KOPT-K1 (cell line): Measurements from ENCODE around the gene YY1.
"Not testable (repeated sequence)": the region's sequence is repeated elsewhere in the genome, so short reads cannot be mapped to it uniquely, and the experiment has no call there.

Experiments
- H3K27ac ChIP-seq: fragments of 200-600 bp; sonication (generic); 2 replicates; pipeline ENCODE4 v1.5.1; 2016; ENCODE audit warnings: antibody characterized with exemption, mild to moderate bottlenecking, low read depth, low read length; ENCODE audit not compliant: poor library complexity, severe bottlenecking
- H3K36me3 ChIP-seq: fragments of 200-600 bp; sonication (generic); 2 replicates; pipeline ENCODE4 v1.5.1; 2017; ENCODE audit warnings: antibody characterized with exemption, mild to moderate bottlenecking, low read length, moderate library complexity; ENCODE audit not compliant: insufficient read depth
- H3K9me3 ChIP-seq: fragments of 200-600 bp; sonication (generic); 2 replicates; pipeline ENCODE4 v1.5.1; 2017; ENCODE audit warnings: antibody characterized with exemption, low read length, mild to moderate bottlenecking; ENCODE audit not compliant: insufficient read depth, poor library complexity, severe bottlenecking

Gene YY1

DNA sequence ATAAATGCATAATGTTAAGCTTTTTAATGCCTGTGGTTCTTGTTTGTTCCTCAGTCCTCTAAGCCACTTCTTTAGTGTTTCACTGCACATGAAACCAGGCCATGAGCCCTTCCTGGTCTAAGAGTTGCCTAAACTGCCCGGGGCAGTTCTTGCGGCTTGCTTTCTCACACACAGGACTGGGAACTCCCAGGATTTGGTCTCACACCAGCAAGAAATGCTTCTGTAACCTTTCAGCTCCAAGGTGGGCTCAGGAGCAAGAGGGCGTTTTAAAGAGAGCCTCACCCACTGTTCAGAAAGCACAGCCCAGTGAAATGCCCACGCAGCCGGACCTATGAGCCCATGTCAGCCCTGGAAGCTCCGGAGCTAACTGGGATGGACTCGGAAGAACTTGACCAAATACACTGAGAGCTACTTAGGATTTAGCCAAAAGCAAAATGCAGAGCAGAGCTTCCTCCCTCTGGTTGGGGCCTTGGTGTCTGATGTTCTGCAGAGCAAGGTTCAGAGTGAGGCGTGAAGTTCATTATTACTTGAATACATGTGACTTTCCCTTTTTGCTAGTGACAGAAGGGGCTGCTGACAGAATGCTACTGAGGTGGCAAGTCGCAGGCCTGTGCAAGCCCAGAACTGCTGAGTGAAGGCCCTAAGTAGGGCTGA, 43.9 kb downstream of the YY1 start:
- Histone ChIP-seq H3K27ac (no peak overlapping the region), H3K36me3 (peaks cover 54% of the 10 kb centered on the region), H3K9me3 (no peaks in the 10 kb centered on the region)

DNA sequence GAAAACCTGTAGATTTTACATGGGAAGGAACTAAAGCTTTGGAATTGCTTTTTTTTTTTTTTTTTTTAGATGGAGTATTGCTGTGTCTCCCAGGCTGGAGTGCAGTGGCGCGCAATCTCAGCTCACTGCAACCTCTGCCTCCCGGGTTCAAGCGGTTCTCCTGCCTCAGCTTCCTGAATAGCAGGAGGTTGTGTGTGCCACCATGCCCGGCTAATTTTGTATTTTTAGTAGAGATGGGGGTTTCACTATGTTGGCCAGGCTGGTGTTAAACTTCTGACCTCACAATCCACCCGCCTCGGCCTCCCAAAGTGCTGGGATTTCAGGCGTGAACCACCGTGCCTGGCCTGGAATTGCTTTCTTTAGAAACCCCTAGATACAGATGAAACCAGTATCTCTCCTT, 44.5 kb downstream of the YY1 start:
- not testable (repeated sequence) for H3K27ac ChIP-seq

DNA sequence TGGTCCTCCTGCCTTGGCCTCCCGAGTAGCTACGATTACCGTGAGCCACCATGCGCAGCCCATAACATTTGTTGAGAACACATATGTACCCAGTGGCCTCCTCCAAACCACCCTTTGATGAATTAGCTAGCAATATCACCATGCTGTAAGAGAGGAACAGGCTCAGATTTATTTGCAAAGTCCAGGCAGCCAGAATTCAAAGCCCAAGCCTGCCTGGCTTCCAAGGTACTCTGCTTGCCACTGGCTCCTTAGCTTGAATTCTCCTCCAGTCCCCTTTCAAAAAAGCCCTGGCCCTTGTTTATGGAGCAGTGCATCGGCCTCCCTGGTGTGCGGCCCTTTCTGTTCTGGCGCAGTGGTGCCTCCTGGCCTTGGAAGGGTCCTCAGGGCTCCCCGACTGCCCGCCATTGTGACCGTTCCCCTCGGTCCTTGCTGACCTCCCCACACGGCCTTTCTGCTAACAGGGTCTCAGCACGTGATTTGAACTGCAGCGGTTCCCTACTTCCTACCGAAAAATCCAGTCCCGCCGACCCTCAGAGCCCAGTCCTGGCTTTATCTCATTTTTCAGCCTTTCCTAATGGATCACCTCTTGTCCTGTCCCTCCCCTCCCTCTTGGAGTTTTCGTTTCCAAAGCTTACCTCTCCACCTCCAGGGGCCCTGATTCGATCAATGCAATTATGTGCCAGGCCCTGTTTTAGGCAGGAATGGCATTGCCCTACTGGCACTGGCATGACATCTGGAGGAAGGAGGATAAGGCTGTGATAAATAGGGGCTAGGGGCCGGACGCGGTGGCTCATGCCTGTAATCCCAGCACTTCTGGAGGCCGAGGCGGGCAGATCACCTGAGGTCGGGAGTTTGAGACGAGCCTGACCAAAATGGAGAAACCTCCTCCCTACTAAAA, 45.3 kb downstream of the YY1 start:
- no peaks in the 10 kb centered on the region for H3K9me3 ChIP-seq
- H3K27ac ChIP-seq: no peak overlapping the region
- peaks cover 48% of the 10 kb centered on the region for H3K36me3 ChIP-seq

More for the DNA sequence above, 44.5 kb downstream of the YY1 start:
- H3K9me3 ChIP-seq: not testable (repeated sequence)
- H3K36me3 ChIP-seq: peaks cover 49% of the 10 kb centered on the region

DNA sequence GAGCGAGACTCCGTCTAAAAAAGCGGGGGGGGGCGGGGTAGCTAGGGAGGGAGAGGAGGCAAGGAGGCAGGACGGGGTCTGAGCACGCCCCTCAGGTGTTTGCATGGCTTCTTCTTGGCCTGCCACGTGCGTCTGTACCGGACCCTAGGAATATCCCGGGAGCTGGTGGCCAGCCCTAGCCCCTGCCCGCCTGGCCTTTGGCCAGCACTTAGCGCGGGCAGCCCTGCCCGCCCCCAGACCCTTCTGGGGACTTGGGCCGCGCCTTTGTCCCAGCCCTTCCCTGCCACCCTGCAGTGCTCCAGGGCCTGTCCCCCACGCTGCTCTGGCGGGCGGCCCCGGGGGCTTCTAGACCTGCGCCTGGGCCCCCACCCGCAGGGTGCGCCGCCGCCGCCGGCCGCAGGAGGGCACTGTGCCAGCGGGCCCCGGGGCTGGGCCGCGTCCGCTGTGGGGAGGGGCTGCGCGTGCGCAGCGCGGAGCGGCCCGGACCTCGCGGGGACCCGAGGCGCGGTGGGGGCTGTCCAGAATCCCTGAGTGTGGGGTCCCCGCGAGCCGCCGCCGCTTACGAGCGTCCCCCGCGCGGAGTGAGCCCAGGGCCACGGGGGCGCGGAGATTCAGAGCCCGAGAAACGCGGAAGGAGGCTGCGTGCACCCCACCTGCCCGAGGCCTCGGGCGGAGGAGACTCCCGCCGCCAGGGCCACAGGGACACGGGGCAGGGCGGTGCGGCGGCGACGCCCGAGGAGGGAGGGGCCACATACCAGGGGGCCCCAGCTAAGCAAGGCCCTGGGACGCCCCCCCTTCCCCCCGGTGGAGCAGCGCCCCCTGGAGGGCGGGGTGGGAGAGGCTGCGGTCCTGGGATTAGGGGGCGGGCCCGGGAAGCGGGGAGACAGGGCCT, 46.3 kb downstream of the YY1 start:
- Histone ChIP-seq H3K36me3 (peaks cover 46% of the 10 kb centered on the region), H3K27ac (peak overlapping the region; percentile 75)

DNA sequence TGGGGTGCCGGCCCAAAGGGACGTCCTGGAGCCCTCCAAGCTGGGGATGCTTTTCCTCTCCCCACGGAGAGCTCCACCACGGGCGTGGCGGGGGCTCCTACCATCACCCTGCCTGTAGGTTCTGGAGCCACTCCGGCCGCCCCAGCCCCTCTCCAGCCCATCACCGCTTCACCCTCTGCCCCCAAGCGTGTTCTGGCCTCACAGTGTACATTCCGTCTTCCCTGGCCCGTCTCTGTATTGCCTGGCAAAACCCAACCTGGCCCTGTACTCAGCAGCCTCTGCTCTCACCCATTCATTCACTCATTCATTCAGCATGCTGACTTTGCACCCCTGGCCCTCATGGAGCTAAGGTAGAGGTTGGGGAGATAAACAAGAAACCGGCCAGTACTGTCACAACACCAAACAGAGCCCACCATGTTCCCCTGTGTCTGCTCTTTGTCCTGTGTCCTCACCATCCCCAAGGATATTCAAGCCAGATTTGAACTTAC, 47.0 kb downstream of the YY1 start:
- Histone ChIP-seq H3K27ac (peak overlapping the region; percentile 75), H3K9me3 (no peaks in the 10 kb centered on the region), H3K36me3 (peaks cover 46% of the 10 kb centered on the region)

More for the DNA sequence above, 46.3 kb downstream of the YY1 start:
- no peaks in the 10 kb centered on the region for H3K9me3 ChIP-seq

DNA sequence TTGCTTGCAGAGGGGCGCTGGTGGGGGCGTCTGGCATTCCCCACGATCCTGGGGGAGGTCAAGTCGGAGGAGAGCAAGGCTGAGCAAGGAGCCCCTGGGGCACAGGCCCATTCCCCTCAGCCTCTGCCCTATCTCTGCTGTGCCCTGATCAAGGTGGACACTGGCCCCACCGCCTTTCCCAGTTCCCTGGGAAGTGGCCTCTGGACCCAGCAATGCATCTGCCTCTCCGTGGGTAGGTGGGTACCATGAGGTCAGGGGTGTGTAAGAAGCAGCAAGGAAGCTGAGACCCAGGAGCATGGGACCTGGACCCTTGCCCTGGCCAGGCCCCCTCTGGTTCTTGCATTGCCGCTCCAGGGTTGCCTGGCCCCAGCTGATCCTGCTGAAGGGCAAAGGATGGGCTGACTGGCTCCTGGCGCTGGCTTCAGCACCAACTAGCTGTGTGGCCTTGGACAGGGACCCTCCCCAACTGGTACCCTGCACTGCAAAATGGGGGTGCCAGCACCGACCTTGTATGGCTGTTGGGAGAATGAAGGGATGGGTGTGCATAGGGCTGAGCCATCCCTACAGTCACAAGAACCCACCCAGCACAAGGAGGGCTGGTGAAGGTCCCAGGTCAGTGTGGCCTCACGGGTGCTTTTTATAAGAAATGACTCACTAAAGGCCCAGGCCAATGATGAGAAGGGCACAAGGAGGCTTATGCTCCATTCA, 47.7 kb downstream of the YY1 start:
- peaks cover 46% of the 10 kb centered on the region; the same call in 1 of the 2 replicates for H3K36me3 ChIP-seq
- no peaks in the 10 kb centered on the region for H3K9me3 ChIP-seq
- H3K27ac ChIP-seq: no peak overlapping the region

DNA sequence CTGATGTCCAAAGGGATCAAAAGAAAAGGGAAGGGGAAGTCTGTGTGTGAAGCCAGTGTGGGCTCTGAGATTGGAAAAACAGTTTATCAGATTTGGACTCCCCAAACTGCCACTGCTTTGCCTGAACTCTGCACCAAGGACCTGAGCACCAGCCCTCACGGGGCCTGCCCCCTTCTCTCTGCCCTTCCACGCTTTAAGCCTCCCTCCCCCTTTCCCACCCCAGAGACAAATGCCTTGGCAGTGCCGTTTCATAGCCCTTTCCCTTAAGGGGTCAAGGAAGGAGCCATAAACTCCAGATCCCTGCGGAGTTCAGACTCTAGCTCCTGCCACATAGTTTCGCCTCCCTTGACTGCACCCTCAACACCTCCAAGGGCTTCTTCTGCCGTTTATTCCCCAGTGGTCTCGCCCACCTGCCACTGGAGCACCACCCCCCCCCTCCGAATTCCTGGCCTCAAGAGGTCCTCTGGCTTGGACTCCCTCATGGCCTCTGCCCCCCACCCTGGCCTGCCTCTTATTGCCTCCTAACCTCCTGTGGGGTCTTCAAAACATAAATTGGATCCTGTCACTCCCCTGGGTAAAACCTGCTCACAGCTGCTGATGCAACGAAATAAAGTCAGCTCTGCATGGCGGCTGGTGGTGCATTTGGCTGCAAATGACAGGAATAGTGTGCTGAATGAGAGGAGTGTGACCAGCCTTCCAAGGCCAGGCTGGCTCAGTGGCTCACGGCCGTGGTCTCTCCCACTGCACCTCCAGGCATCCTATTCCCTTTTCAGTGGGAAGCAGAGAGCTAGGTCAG, 48.5 kb downstream of the YY1 start:
- H3K36me3 ChIP-seq: peaks cover 46% of the 10 kb centered on the region; the same call in 1 of the 2 replicates
- H3K27ac ChIP-seq: no peak overlapping the region
- H3K9me3 ChIP-seq: no peaks in the 10 kb centered on the region

DNA sequence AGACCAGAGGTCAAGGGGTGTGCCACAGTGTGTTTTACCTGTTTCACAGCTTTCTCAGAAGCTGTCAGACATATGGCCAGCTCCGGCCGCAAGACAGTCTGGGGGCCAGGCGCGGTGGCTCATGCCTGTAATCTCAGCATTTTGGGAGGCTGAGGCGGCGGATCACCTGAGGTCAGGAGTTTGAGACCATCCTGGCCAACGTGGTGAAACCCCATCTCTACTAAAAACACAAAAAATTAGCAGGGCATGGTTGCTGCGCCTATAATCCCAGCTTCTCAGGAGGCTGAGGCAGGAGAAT, 49.0 kb downstream of the YY1 start:
- H3K27ac ChIP-seq, H3K9me3 ChIP-seq: not testable (repeated sequence)

DNA sequence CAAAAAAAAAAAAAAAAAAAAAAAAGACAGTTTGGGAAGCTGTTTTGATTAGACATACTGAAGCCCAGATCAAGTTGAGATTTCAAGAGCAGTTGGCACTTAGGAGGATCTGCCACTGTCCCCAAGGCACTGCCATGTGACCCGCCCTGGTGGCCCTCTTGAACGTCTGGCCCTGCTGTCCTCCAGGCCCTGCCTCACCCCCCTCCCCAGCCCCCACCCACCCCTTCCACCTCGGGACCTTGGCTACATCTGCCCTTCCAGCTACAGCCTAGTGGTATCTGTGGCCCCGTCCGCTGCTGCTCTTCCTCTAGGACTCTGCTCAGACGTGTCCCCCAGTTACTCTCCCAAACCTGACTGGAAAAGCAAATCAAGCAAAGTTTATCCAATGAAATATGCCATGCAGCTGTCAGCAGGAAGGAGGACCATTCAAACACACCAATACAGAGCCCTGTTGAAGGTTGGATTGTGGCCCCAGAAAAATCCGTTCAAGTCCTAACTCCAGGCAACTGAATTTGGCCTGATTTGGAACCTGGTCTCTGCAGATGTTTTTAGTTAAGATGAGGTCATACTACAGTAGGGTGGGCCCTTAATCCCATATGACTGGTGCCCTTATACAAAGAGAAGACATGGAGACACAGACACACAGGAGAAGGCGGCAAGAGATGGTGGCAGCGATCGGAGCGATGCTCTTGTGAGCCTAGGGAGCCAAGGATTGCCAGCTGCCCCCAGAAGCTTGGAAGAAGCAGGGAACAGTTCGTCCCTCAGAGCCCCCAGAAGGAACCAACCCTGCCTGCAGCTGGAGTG, 49.6 kb downstream of the YY1 start:
- Histone ChIP-seq H3K36me3 (peaks cover 48% of the 10 kb centered on the region; the same call in 1 of the 2 replicates), H3K9me3 (no peaks in the 10 kb centered on the region), H3K27ac (no peak overlapping the region)

More for the DNA sequence above, 49.0 kb downstream of the YY1 start:
- H3K36me3 ChIP-seq: peaks cover 45% of the 10 kb centered on the region; the same call in 1 of the 2 replicates

DNA sequence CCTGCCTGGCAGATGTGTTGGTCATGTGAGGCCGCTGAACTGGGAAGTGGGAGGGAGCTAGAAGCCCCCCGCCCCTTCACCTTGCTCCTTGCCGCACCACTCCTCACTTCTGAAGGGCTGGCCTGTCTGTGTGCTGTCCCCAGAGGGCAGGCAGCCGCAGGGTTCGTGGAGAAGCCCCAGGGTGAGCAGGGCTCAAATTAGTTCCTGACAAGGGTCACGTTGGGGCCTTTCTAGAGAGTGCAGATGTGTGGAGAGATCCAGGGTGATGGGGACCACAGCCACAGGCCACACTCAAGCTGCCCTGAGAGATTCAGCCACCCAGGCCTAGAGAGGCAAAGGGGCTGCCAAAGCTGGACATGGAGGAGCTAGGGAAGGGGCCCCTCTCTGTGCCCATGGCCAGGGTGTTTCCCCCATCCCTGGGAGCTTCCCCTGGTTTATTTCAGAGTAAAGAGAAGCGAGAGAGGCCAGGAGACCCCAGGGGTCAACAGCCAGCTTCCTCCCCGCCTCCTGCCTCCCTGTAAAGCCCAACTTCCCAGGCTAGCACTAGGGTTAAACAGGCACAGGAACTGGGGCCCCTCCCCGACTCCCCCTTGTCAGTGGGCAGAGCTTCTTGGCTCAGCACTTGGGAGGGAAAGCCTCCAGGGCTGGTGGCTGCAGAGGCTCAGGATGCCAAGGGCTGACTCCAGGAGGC, 51.1 kb downstream of the YY1 start:
- no peak overlapping the region for H3K27ac ChIP-seq
- H3K9me3 ChIP-seq: no peaks in the 10 kb centered on the region
- peaks cover 56% of the 10 kb centered on the region; the same call in 1 of the 2 replicates for H3K36me3 ChIP-seq

DNA sequence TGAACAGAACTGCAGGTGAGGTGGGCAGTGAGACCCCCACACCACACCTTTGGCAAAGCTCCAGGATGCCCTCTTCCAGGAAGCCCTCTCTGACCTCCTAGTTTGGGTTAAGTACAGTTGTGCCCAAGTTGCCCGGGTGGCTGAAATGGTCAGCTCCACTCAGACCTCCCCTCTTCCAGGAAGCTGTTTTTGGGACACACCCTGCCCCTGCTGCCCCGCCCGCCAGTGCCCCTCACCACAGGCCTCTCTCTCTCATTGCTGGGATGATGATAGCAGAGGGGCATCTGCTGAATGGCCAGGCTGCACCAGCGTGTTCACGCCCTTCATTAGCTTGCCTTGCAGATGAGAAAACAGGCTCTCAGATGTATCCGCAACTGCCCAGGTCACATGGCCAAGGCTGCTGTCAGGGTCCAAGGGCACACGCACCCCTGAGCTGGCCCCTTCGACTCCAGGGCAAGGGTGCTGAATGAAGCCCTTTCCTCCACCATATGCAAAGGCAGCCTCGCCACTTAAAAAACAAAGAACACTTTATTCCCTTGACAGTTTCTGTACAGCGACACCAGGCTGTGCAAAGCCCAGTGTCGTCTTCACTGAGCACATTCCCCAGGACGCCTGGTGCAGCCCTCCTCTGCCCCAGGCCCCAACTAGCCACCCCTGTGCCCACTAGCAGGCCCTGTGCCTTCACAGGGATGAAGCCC, 51.8 kb downstream of the YY1 start:
- peaks cover 63% of the 10 kb centered on the region; the same call in 1 of the 2 replicates for H3K36me3 ChIP-seq
- no peak overlapping the region for H3K27ac ChIP-seq
- H3K9me3 ChIP-seq: no peaks in the 10 kb centered on the region
